ENCODE measurements around the gene STRAP. TPM values are rescaled to one million over a fixed set of nuclear protein-coding genes. Genes with fewer than 3 reads are reported as not detected.

STRAP gene
- total and polyA plus RNA-seq, 2 of the 13 experiments (the other 11 are each of a cell fraction or from before 2014, with no cell fraction given) = 66.9 to 118 TPM

- TF ChIP-seq ZNF354B (CRISPR knock-in tag; IDR thresholded peaks at IDR 0.05) (no peak), PRDM15 (CRISPR knock-in tag; IDR thresholded peaks at IDR 0.05) (no peak), SATB2 (CRISPR knock-in tag; IDR thresholded peaks at IDR 0.05) (no peak)
These were observed 35.9 kb downstream of the STRAP start (continued) for GRCh38 chr12:15918066-15918465.

- ChIA-PET POLR2A (no interaction called here), CTCF (ENCODE audit: low intra/inter-chr PET ratio, low total read pairs) (no interaction called here)
- peaks cover 0 to 4% of the 10 kb centered on the region in 2 experiments; a peak in 3 of 5 replicates for H3K36me3 ChIP-seq (replicated peaks in 1 of 2; ENCODE audit: control insufficient read depth in 1 of 2, insufficient read depth in 2 of 2, low read length in 2 of 2)
- H2AFZ ChIP-seq (ENCODE audit: low read length) = no peak overlapping the region
- no peak overlapping the region for H3K9ac ChIP-seq (ENCODE audit: insufficient read depth, low read depth, low read length)
- WGBS (ENCODE audit: low lambda C conversion rate) = 93% methylated on average over 2 of the region's 2 CpGs
- H3K27ac ChIP-seq (ENCODE audit: extremely low read length, insufficient read depth, low read length) = no peak overlapping the region
- ATAC-seq = no peak
- 0 out of 2 replicates have a peak, but pooled peaks cover under 1% of the 10 kb centered on the region for H3K4me1 ChIP-seq (ENCODE audit: insufficient read depth, low read length)
- H4K20me1 ChIP-seq (ENCODE audit: insufficient read depth, low read length) = no peaks in the 10 kb centered on the region
- BruUV-seq (replicated peaks) = no TSS peak
- no peaks in the 10 kb centered on the region for H3K9me3 ChIP-seq (ENCODE audit: low read length)
- in situ Hi-C loops (cut with HindIII; ENCODE audit: extremely low pct_ligation_motif_present, low pct_unique_long_range_greater_than_20kb) (no loop called here), intact Hi-C loops (cut with micrococcal nuclease; ENCODE audit: unreplicated experiment) (no loop called here)
- H3K79me2 ChIP-seq (ENCODE audit: insufficient read depth, low read length) = peaks cover 14% of the 10 kb centered on the region
- FAIRE-seq = no peak
- H3K4me2 ChIP-seq (ENCODE audit: low read depth, low read length) = no peak overlapping the region
- H3K27me3 ChIP-seq (ENCODE audit: control insufficient read depth in 1 of 2, insufficient read depth in 2 of 2, low read length in 2 of 2) = no peaks in the 10 kb centered on the region
- no peak for DNase-seq (ENCODE audit: low spot score)
- no peak overlapping the region for H3K4me3 ChIP-seq (replicated peaks in 1 of 3; ENCODE audit: insufficient read depth in 1 of 3, low read depth in 2 of 3, low read length in 3 of 3)
- TF ChIP-seq HNF4A (CRISPR knock-in tag; IDR thresholded peaks at IDR 0.05) (no peak), ZNF629 (CRISPR knock-in tag; conservative IDR thresholded peaks at IDR 0.05) (no peak), SMYD3 (CRISPR knock-in tag; IDR thresholded peaks at IDR 0.05) (no peak), ZNF33B (CRISPR knock-in tag; IDR thresholded peaks at IDR 0.05) (no peak), MXD3 (CRISPR knock-in tag; IDR thresholded peaks at IDR 0.05) (no peak), HDAC1 (CRISPR knock-in tag; IDR thresholded peaks at IDR 0.05) (no peak), KAT2B (IDR thresholded peaks at IDR 0.05; ENCODE audit: borderline replicate concordance, low read depth, low read length) (no peak)
These were observed 37.2 kb downstream of the STRAP start for GRCh38 chr12:15919418-15919817.

Data from HepG2 (cell line).